GM23338 (cell line): ENCODE results near the gene POF1B. TPM values are rescaled to one million over a fixed set of nuclear protein-coding genes. Genes with fewer than 3 reads are reported as not detected.
"Not testable (repeated sequence)": the region's sequence is repeated elsewhere in the genome, so short reads cannot be mapped to it uniquely, and the experiment has no call there.

Experiments
- ATAC-seq: fragments of 200-7000 bp; cut with Tn5 transposase; 3 replicates; pipeline ENCODE4 v1.9.1; 2020
- DNase-seq: peaks from one replicate; pipeline ENCODE4 v3.0.0-alpha.2; 2015; ENCODE audit warnings: low spot score
- H2AFZ ChIP-seq: fragments of 200-600 bp; sonication (generic); 2 replicates; pipeline ENCODE4 v1.8.0; 2016; ENCODE audit warnings: antibody characterized with exemption, mild to moderate bottlenecking, moderate library complexity
- H3F3A ChIP-seq: fragments of 200-600 bp; sonication (generic); replicated peaks from 2 replicates; pipeline ENCODE4 v1.8.0; 2017; ENCODE audit warnings: antibody characterized with exemption, mixed run types, low read depth
- H3K27ac ChIP-seq: fragments of 200-600 bp; sonication (generic); 2 replicates; pipeline ENCODE4 v1.6.1; 2016; ENCODE audit warnings: low read depth
- H3K27me3 ChIP-seq: fragments of 200-600 bp; sonication (generic); 2 replicates; pipeline ENCODE4 v1.8.0; 2016; ENCODE audit warnings: mild to moderate bottlenecking, mixed run types, moderate library complexity; ENCODE audit not compliant: insufficient read depth
- H3K36me3 ChIP-seq: fragments of 200-600 bp; sonication (generic); 2 replicates; pipeline ENCODE4 v1.8.0; 2016; ENCODE audit warnings: mild to moderate bottlenecking; ENCODE audit not compliant: insufficient read depth
- H3K4me1 ChIP-seq: fragments of 200-600 bp; sonication (generic); 2 replicates; pipeline ENCODE4 v1.8.0; 2016; ENCODE audit warnings: mild to moderate bottlenecking, moderate library complexity; ENCODE audit not compliant: insufficient read depth
- H3K4me2 ChIP-seq: fragments of 200-600 bp; sonication (generic); 2 replicates; pipeline ENCODE4 v1.7.1; 2017; ENCODE audit warnings: mixed run types
- H3K4me3 ChIP-seq: fragments of 200-600 bp; sonication (generic); 2 replicates; pipeline ENCODE4 v1.6.1; 2016; ENCODE audit warnings: mixed run types
- H3K79me2 ChIP-seq: fragments of 200-600 bp; sonication (generic); replicated peaks from 2 replicates; pipeline ENCODE4 v1.8.0; 2017; ENCODE audit warnings: mild to moderate bottlenecking; ENCODE audit not compliant: insufficient read depth
- H3K9me2 ChIP-seq: fragments of 200-600 bp; sonication (generic); 2 replicates; pipeline ENCODE4 v1.8.0; 2017; ENCODE audit not compliant: insufficient read depth
- H4K20me1 ChIP-seq: fragments of 200-600 bp; sonication (generic); replicated peaks from 2 replicates; pipeline ENCODE4 v1.8.0; 2017; ENCODE audit warnings: mild to moderate bottlenecking; ENCODE audit not compliant: insufficient read depth
- H3K27ac Mint-ChIP-seq: 2 replicates; pipeline ENCODE4 v1.8.0; 2020; ENCODE audit warnings: inconsistent platforms, mild to moderate bottlenecking, moderate library complexity, mixed read lengths
- H3K27me3 Mint-ChIP-seq: 3 replicates; pipeline ENCODE4 v1.8.0; 2022; ENCODE audit warnings: low read depth, mild to moderate bottlenecking, moderate library complexity, mixed read lengths, inconsistent platforms; ENCODE audit not compliant: insufficient read depth, poor library complexity
- H3K36me3 Mint-ChIP-seq: 3 replicates; pipeline ENCODE4 v1.8.0; 2021; ENCODE audit warnings: low read depth, mild to moderate bottlenecking, inconsistent platforms, moderate library complexity, mixed read lengths
- H3K4me1 Mint-ChIP-seq: 3 replicates; pipeline ENCODE4 v1.8.0; 2020; ENCODE audit warnings: mild to moderate bottlenecking, inconsistent platforms, mixed read lengths
- H3K4me3 Mint-ChIP-seq: 3 replicates; pipeline ENCODE4 v1.8.0; 2021; ENCODE audit warnings: moderate library complexity, mild to moderate bottlenecking, inconsistent platforms, mixed read lengths
- H3K9me3 Mint-ChIP-seq: 3 replicates; pipeline ENCODE4 v1.8.0; 2020; ENCODE audit warnings: moderate library complexity, mild to moderate bottlenecking, inconsistent platforms, mixed read lengths
- EZH2phosphoT487 ChIP-seq: fragments of 200-600 bp; sonication (generic); IDR thresholded peaks from one replicate; pipeline ENCODE4 v1.8.1; 2018; ENCODE audit warnings: antibody characterized with exemption; ENCODE audit not compliant: unreplicated experiment
- ZNF462 ChIP-seq: fragments of 250-450 bp; sonication (Bioruptor Pico); IDR thresholded peaks from 2 replicates; pipeline ENCODE4 v1.5.0; 2020; ENCODE audit warnings: mild to moderate bottlenecking, moderate library complexity
- polyA plus RNA-seq: library from polyadenylated mRNA; unstranded; fragments of >200 nt; fragmentation: Nextera tagmentation; extraction: Ambion mirVana; gene quantifications from 2 replicates; pipeline ENCODE4 v1.2.1, GENCODE V29; 2016
- total RNA-seq: library from RNA; depleted of rRNA; stranded (reverse); fragments of >200 nt; shearing (Covaris generic); gene quantifications from 2 replicates; pipeline ENCODE4 v1.2.3, GENCODE V29; 2014
- TF ChIP-seq, protein P1 (sequence below): IDR thresholded peaks from 2 replicates; pipeline ENCODE4 v1.6.1; 2016; ENCODE audit warnings: antibody characterized with exemption
- TF ChIP-seq, protein P2 (sequence below), 2 experiments: fragments of 200-600 bp in 1 of 2; sonication (generic) in 1 of 2; conservative IDR thresholded peaks; 2 replicates each; pipeline versions ENCODE4 v1.5.1 to v1.6.1; 2016 to 2017; ENCODE audit warnings: antibody characterized with exemption in 2 of 2, low read depth in 2 of 2, mild to moderate bottlenecking in 2 of 2, moderate library complexity in 1 of 2

Gene POF1B
- total and polyA plus RNA-seq, 2 experiments from 2014 or later = 0.05 to 0.10 TPM

DNA sequence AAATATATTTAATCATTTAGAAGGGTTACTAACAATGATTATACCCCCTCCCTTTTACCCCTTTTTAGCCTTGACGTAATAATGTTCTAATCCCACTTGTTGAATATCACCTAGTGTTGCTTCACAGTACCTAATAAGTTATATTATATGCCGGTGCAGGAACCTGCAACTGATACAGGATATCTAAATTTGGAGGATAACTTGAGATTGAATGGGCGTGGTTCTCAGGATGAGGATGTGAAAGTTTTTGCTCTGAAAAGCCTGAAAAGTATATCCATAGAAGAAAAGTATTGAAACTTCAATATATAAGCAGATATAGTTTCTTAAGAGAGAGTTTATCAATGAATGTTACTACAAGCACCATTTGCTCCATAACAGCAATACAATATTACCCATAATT, 75.9 kb downstream of the POF1B start (continued):
- TF ChIP-seq ZNF462 (CRISPR knock-in tag) = no peak

DNA sequence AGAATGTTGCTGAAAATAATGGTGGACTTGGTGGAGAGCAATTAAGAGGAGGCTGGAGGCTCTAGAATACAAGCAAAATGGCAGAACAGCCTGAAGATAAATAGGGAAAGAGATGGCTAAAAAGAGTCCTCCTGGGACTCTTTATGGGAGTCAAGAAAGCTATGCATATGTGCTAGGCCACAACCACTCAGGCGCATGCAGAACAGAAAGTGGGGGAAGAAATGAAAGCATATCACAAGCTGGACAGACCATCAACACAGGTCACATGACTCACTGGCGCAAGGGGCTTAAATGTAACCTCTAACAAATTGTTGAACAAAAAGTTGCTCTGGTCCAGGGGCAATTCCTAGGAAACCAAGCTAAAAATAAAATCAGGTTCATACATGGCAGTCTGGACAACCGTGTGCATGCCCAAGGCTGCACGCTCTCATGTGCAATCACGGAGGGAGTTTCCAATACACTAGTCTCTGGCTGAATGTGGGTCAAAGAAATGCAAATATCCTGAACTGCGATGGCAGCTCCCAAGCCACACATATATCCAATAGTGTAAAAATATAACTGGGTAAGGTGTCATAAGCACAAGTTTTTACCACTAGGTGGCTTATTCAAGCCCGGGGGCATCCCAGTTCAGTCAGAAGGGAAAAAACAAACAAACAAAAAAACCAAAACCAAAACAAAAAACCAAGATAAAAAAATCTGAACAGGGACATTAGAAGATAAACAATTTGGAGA, 90.3 kb downstream of the POF1B start:
- no peaks in the 10 kb centered on the region for H3K4me1 Mint-ChIP-seq
- no peaks in the 10 kb centered on the region; the same call in 2 of the 3 replicates for H3K36me3 Mint-ChIP-seq
- no peaks in the 10 kb centered on the region; the same call in 1 of the 3 replicates for H3K9me3 Mint-ChIP-seq
- H3K27me3 Mint-ChIP-seq = peaks cover 2% of the 10 kb centered on the region
- no peak for ATAC-seq
- no peaks in the 10 kb centered on the region for H3K9me2 ChIP-seq
- no peak for TF ChIP-seq EZH2phosphoT487
- TF ChIP-seq, protein P1, sequence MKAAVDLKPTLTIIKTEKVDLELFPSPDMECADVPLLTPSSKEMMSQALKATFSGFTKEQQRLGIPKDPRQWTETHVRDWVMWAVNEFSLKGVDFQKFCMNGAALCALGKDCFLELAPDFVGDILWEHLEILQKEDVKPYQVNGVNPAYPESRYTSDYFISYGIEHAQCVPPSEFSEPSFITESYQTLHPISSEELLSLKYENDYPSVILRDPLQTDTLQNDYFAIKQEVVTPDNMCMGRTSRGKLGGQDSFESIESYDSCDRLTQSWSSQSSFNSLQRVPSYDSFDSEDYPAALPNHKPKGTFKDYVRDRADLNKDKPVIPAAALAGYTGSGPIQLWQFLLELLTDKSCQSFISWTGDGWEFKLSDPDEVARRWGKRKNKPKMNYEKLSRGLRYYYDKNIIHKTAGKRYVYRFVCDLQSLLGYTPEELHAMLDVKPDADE = no peak
- TF ChIP-seq, protein P2, sequence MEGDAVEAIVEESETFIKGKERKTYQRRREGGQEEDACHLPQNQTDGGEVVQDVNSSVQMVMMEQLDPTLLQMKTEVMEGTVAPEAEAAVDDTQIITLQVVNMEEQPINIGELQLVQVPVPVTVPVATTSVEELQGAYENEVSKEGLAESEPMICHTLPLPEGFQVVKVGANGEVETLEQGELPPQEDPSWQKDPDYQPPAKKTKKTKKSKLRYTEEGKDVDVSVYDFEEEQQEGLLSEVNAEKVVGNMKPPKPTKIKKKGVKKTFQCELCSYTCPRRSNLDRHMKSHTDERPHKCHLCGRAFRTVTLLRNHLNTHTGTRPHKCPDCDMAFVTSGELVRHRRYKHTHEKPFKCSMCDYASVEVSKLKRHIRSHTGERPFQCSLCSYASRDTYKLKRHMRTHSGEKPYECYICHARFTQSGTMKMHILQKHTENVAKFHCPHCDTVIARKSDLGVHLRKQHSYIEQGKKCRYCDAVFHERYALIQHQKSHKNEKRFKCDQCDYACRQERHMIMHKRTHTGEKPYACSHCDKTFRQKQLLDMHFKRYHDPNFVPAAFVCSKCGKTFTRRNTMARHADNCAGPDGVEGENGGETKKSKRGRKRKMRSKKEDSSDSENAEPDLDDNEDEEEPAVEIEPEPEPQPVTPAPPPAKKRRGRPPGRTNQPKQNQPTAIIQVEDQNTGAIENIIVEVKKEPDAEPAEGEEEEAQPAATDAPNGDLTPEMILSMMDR (conservative IDR thresholded peaks at IDR 0.05; ENCODE audit: low read depth in 2 of 2) = peak; percentile 14 to 38; a peak in 2 of 4 replicates
- no peak overlapping the region for H3K27ac ChIP-seq
- no peak overlapping the region for H3K4me3 ChIP-seq
- DNase-seq = peak; percentile 10
- H3K4me1 ChIP-seq = no peaks in the 10 kb centered on the region
- H3K27ac Mint-ChIP-seq = no peak overlapping the region; the same call in 1 of the 2 replicates
- no peaks in the 10 kb centered on the region for H4K20me1 ChIP-seq
- H3F3A ChIP-seq = no peaks in the 10 kb centered on the region
- H3K36me3 ChIP-seq = no peaks in the 10 kb centered on the region
- H3K4me3 Mint-ChIP-seq = no peak overlapping the region
- no peak overlapping the region for H2AFZ ChIP-seq
- no peaks in the 10 kb centered on the region for H3K79me2 ChIP-seq
- H3K27me3 ChIP-seq = no peaks in the 10 kb centered on the region
- no peak overlapping the region for H3K4me2 ChIP-seq

DNA sequence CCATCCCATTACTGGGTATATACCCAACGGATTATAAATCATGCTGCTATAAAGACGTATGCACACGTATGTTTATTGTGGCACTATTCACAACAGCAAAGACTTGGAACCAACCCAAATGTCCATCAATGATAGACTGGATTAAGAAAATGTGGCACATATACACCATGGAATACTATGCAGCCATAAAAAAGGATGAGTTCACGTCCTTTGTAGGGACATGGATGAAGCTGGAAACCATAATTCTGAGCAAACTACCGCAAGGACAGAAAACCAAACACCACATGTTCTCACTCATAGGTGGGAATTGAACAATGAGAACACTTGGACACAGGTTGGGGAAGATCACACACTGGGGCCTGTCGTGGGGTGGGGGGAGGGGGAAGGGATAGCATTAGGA, 94.2 kb downstream of the POF1B start:
- not testable (repeated sequence) for H3K27me3 ChIP-seq, H3K9me2 ChIP-seq, H3K36me3 Mint-ChIP-seq, ATAC-seq, H3K4me2 ChIP-seq, H3K79me2 ChIP-seq, H3K4me1 Mint-ChIP-seq, DNase-seq, H3K4me1 ChIP-seq, H2AFZ ChIP-seq, H3K36me3 ChIP-seq, H3F3A ChIP-seq, H3K27me3 Mint-ChIP-seq, H3K4me3 ChIP-seq, H3K27ac ChIP-seq, H4K20me1 ChIP-seq, H3K4me3 Mint-ChIP-seq, H3K27ac Mint-ChIP-seq, H3K9me3 Mint-ChIP-seq
